Measurements from ENCODE around the gene LAG3.

DNA sequence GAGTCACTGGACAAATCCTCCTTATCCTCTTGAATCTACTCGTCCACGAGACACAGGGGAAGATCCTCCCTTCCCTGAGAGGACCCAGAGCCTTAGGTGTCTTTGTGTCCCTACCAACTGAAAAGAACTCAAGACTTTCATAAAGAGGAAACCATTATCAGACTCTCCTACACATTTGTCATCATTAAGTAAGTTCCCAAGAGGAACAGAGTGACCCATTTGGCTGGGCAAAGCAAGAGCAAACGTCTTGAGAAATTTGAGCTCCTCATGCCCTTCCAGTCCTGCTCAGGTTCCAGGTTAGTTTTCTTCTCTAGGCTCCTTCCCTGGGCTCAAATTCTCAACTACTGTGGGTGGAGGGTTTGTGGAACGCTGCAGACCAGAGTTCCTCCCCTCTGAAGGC lies 25.1 kb upstream of the LAG3 start:
- TF ChIP-seq, protein P1, sequence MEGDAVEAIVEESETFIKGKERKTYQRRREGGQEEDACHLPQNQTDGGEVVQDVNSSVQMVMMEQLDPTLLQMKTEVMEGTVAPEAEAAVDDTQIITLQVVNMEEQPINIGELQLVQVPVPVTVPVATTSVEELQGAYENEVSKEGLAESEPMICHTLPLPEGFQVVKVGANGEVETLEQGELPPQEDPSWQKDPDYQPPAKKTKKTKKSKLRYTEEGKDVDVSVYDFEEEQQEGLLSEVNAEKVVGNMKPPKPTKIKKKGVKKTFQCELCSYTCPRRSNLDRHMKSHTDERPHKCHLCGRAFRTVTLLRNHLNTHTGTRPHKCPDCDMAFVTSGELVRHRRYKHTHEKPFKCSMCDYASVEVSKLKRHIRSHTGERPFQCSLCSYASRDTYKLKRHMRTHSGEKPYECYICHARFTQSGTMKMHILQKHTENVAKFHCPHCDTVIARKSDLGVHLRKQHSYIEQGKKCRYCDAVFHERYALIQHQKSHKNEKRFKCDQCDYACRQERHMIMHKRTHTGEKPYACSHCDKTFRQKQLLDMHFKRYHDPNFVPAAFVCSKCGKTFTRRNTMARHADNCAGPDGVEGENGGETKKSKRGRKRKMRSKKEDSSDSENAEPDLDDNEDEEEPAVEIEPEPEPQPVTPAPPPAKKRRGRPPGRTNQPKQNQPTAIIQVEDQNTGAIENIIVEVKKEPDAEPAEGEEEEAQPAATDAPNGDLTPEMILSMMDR (IDR thresholded peaks at IDR 0.05), result no peak
- TF ChIP-seq POLR2A (IDR thresholded peaks at IDR 0.05), result no peak

Data from thyroid gland (tissue), 4 donors.